Measurements from ENCODE around the gene SYTL5.

Gene SYTL5

DNA sequence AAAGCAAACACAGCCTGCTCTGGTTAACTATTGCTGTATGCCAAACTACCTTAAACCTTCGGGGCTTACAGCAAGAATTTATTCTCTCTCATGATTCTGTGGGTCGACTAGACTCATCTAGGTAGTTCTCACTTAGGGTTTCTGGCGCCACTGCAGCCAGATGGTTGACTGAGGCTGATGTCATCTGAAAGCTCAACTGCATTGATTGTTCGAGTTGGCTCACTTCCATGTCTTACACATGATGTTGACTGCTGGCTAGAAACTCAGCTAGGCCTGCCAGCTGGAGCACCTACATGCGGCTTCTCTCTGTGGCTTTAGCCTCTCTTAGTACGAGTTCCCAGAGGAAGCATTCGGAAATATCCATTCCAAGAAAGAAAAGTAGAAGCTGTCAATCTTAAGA, 111.1 kb downstream of the SYTL5 start:
- Histone ChIP-seq H3K27me3 (ENCODE audit: control insufficient read depth in 5 of 5, insufficient read depth in 4 of 5, low read length in 5 of 5) (peaks cover 0 to 6% (median under 1%) of the 10 kb centered on the region in 5 donors), H3K4me1 (ENCODE audit: control insufficient read depth in 5 of 5, insufficient read depth in 5 of 5, low read length in 5 of 5) (no peaks in the 10 kb centered on the region), H3K27ac (ENCODE audit: low read depth, low read length) (no peak overlapping the region), H3K4me3 (ENCODE audit: low read depth in 1 of 5, low read length in 5 of 5) (no peak overlapping the region), H3K9me3 (ENCODE audit: control insufficient read depth in 5 of 5, low read length in 5 of 5) (no peaks in the 10 kb centered on the region), H3K36me3 (ENCODE audit: control insufficient read depth in 5 of 5, insufficient read depth in 5 of 5, low read length in 5 of 5) (no peaks in the 10 kb centered on the region), H3K9ac (ENCODE audit: low read length in 5 of 5) (no peak overlapping the region)

DNA sequence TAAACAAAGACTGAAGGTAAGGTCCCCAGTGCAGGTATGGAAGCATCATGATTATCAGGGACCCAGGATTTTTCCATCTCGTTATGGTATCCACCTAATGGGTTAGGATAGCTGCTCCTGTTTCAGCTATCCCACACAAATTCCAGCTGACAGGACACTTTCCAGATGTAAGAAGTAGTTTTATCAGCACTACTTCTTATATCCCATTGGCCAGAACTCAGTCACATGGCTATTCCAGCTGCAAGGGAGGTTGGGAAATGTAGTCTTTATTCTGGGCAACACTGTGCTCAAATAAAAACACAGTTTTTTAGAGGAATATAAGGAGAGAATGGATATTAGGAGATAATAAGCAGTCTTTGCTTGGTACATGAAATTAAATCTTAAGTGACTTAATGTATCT, 117.6 kb downstream of the SYTL5 start:
- no peaks in the 10 kb centered on the region for H3K36me3 ChIP-seq (ENCODE audit: control insufficient read depth in 5 of 5, insufficient read depth in 5 of 5, low read length in 5 of 5)
- no peak overlapping the region for H3K9ac ChIP-seq (ENCODE audit: low read length in 5 of 5)
- H3K27me3 ChIP-seq (ENCODE audit: control insufficient read depth in 5 of 5, insufficient read depth in 4 of 5, low read length in 5 of 5), result peaks cover 0 to 8% (median 3%) of the 10 kb centered on the region in 5 donors
- no peaks in the 10 kb centered on the region for H3K9me3 ChIP-seq (ENCODE audit: control insufficient read depth in 5 of 5, low read length in 5 of 5)
- H3K27ac ChIP-seq (ENCODE audit: low read depth, low read length), result no peak overlapping the region
- no peak overlapping the region for H3K4me3 ChIP-seq (ENCODE audit: low read depth in 1 of 5, low read length in 5 of 5)
- no peaks in the 10 kb centered on the region for H3K4me1 ChIP-seq (ENCODE audit: control insufficient read depth in 5 of 5, insufficient read depth in 5 of 5, low read length in 5 of 5)

DNA sequence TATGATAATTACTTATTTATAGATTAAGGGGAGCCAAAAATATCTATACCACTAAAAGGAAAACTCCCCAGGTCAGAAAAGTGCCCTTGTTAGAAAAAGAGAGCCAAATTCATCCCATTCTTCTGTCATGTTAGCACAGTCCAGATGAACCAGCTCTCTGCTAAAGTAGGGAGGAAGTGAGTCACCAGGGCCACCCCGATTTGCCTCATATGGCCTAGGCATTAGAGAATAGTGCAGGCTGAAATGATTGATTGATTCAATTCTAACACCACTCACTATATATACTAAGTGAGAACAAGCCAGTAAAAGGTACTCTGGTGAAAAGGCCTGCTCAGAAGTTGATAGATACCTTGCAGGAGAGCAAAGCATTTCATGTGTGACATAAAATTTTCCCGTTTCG, 119.8 kb downstream of the SYTL5 start:
- Histone ChIP-seq H3K4me1 (ENCODE audit: control insufficient read depth in 5 of 5, insufficient read depth in 5 of 5, low read length in 5 of 5) (no peaks in the 10 kb centered on the region), H3K4me3 (ENCODE audit: low read depth in 1 of 5, low read length in 5 of 5) (no peak overlapping the region), H3K9ac (ENCODE audit: low read length in 5 of 5) (no peak overlapping the region), H3K27me3 (ENCODE audit: control insufficient read depth in 5 of 5, insufficient read depth in 4 of 5, low read length in 5 of 5) (peaks cover 0 to 4% (median 3%) of the 10 kb centered on the region in 5 donors), H3K36me3 (ENCODE audit: control insufficient read depth in 5 of 5, insufficient read depth in 5 of 5, low read length in 5 of 5) (no peaks in the 10 kb centered on the region), H3K9me3 (ENCODE audit: control insufficient read depth in 5 of 5, low read length in 5 of 5) (no peaks in the 10 kb centered on the region), H3K27ac (ENCODE audit: low read depth, low read length) (no peak overlapping the region)

DNA sequence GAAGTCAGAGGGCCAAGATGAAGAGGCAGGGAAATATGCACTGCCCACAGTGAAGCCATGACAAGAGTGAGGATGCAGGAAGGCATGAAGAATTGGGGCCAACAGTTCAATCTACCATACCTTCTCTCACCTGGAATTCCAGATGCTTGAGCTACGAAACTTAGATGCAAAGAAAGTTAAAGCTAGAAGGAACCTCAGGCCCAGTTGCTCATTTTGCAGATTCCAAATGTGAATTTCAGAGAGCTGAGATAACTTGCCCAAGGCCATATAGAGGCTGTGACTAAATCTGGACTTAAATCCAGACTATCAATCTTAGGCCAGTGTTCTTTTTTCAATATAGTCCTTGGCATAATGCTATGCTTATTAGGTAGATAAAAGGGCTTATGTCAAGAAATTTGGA, 121.6 kb downstream of the SYTL5 start:
- H3K9ac ChIP-seq (ENCODE audit: low read length in 5 of 5), result no peak overlapping the region
- no peaks in the 10 kb centered on the region for H3K4me1 ChIP-seq (ENCODE audit: control insufficient read depth in 5 of 5, insufficient read depth in 5 of 5, low read length in 5 of 5)
- H3K27me3 ChIP-seq (ENCODE audit: control insufficient read depth in 5 of 5, insufficient read depth in 4 of 5, low read length in 5 of 5), result peaks cover 0 to 3% (median 2%) of the 10 kb centered on the region in 5 donors

DNA sequence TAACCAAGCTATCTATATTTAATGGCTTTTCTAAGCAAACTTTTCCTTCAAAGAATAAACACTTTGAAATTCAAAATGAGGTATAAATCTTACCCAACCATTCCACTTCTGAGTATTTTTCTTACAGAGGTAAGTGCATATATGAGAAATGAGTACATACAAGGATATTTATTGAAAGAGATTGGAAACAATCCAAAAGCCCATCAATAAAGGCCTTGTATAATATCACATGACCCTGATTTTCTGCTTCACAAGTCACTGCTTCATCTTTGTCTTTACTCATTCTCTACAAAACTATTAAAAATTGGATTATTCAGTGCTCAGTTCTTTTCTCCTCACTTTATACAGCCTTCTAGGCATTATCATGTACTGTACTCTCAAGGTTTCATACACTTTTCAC, 123.0 kb downstream of the SYTL5 start:
- H3K4me1 ChIP-seq (ENCODE audit: control insufficient read depth in 5 of 5, insufficient read depth in 5 of 5, low read length in 5 of 5), result no peaks in the 10 kb centered on the region
- no peak overlapping the region for H3K27ac ChIP-seq (ENCODE audit: low read depth, low read length)
- no peaks in the 10 kb centered on the region for H3K9me3 ChIP-seq (ENCODE audit: control insufficient read depth in 5 of 5, low read length in 5 of 5)
- H3K27me3 ChIP-seq (ENCODE audit: control insufficient read depth in 5 of 5, insufficient read depth in 4 of 5, low read length in 5 of 5), result peaks cover 0 to 3% (median 2%) of the 10 kb centered on the region in 5 donors
- H3K4me3 ChIP-seq (ENCODE audit: low read depth in 1 of 5, low read length in 5 of 5), result no peak overlapping the region
- no peak overlapping the region for H3K9ac ChIP-seq (ENCODE audit: low read length in 5 of 5)
- H3K36me3 ChIP-seq (ENCODE audit: control insufficient read depth in 5 of 5, insufficient read depth in 5 of 5, low read length in 5 of 5), result no peaks in the 10 kb centered on the region

More for the DNA sequence above, 121.6 kb downstream of the SYTL5 start:
- Histone ChIP-seq H3K27ac (ENCODE audit: low read depth, low read length) (no peak overlapping the region), H3K9me3 (ENCODE audit: control insufficient read depth in 5 of 5, low read length in 5 of 5) (no peaks in the 10 kb centered on the region), H3K36me3 (ENCODE audit: control insufficient read depth in 5 of 5, insufficient read depth in 5 of 5, low read length in 5 of 5) (no peaks in the 10 kb centered on the region), H3K4me3 (ENCODE audit: low read depth in 1 of 5, low read length in 5 of 5) (no peak overlapping the region)

DNA sequence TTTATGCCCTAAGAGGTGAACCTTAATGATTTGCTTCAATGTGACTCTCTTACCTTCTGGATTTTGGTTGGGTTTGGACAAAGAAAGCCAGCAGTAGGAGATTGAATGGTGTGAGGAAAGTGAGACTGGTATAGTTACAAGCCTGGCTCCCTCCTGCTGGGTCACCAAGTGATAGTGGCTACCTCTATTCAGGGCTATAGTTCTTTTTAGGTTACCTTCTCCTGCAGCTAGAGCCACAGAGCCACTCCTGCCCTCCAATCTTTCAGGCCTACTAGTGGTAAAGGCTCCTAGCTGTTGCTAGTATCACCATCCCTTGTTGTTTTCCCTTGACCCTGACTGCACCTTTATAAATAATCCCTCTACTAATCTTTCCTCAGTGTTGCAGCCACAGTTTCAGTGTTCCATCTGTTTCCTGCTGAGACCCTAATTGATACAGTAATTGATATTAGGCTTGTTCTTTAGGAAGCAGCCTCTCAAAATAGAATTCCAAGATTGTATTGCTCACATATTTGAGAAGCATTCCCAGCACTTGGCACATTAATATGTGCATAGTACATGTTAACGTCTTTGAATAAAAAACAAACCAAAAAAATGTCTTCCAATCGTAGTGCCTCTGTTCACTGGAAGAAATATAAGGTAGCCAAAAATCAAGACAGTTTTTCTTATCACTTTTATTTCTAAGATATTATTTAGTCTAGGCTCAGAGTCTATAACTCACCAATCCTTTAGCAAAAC, 132.0 kb downstream of the SYTL5 start:
- Histone ChIP-seq H3K27ac (ENCODE audit: low read depth, low read length) (no peak overlapping the region), H3K4me1 (ENCODE audit: control insufficient read depth in 5 of 5, insufficient read depth in 5 of 5, low read length in 5 of 5) (peaks cover 0 to 9% (median 0%) of the 10 kb centered on the region in 5 donors), H3K36me3 (ENCODE audit: control insufficient read depth in 5 of 5, insufficient read depth in 5 of 5, low read length in 5 of 5) (no peaks in the 10 kb centered on the region), H3K27me3 (ENCODE audit: control insufficient read depth in 5 of 5, insufficient read depth in 4 of 5, low read length in 5 of 5) (peaks cover 0 to 8% (median 4%) of the 10 kb centered on the region in 5 donors), H3K9ac (ENCODE audit: low read length in 5 of 5) (no peak overlapping the region), H3K9me3 (ENCODE audit: control insufficient read depth in 5 of 5, low read length in 5 of 5) (no peaks in the 10 kb centered on the region), H3K4me3 (ENCODE audit: low read depth in 1 of 5, low read length in 5 of 5) (no peak overlapping the region)

DNA sequence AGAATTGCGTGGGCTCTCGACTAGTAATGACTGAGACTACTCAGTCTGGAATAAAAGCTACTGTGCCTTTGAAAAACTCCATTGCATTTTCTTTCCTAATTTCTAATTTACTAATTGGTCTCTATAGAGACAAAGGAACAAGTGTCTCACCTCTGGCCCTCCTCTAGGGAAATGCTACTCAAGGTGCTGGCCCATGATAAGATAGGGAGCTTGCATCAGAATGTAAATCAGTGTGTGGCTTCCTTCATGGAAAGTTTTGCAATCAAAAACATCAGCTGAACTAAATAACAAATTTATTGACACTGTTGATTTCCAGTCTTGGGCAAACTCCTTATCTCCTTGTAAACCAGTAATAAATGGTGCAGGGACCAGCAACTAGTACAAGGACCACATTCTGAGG, 132.5 kb downstream of the SYTL5 start:
- Histone ChIP-seq H3K36me3 (ENCODE audit: control insufficient read depth in 5 of 5, insufficient read depth in 5 of 5, low read length in 5 of 5) (no peaks in the 10 kb centered on the region), H3K9ac (ENCODE audit: low read length in 5 of 5) (no peak overlapping the region), H3K4me1 (ENCODE audit: control insufficient read depth in 5 of 5, insufficient read depth in 5 of 5, low read length in 5 of 5) (peaks cover 0 to 9% (median 0%) of the 10 kb centered on the region in 5 donors), H3K27ac (ENCODE audit: low read depth, low read length) (no peak overlapping the region), H3K9me3 (ENCODE audit: control insufficient read depth in 5 of 5, low read length in 5 of 5) (no peaks in the 10 kb centered on the region), H3K27me3 (ENCODE audit: control insufficient read depth in 5 of 5, insufficient read depth in 4 of 5, low read length in 5 of 5) (peaks cover 0 to 8% (median 4%) of the 10 kb centered on the region in 5 donors), H3K4me3 (ENCODE audit: low read depth in 1 of 5, low read length in 5 of 5) (no peak overlapping the region)

DNA sequence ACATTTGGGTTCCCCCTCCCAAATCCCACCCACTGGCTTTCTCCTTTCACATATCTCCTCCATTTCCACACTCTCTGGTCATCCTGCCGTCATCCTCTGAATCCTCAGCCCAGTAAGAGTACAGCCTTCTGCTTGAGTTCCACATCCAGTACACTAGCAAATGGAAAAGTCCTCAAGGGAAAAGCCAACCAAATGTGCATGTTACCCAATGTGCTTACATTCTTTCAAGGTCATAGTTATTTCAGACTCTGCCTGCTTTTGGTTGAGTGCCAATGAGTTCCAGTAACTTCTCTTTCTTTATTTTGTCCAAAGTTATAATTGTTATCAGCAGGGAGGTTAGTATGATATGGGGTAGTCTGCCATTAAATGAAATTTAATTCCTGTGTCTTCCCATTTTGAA, 136.3 kb downstream of the SYTL5 start:
- Histone ChIP-seq H3K27ac (ENCODE audit: low read depth, low read length) (no peak overlapping the region), H3K9me3 (ENCODE audit: control insufficient read depth in 5 of 5, low read length in 5 of 5) (no peaks in the 10 kb centered on the region), H3K4me1 (ENCODE audit: control insufficient read depth in 5 of 5, insufficient read depth in 5 of 5, low read length in 5 of 5) (peaks cover 0 to 16% (median 0%) of the 10 kb centered on the region in 5 donors), H3K27me3 (ENCODE audit: control insufficient read depth in 5 of 5, insufficient read depth in 4 of 5, low read length in 5 of 5) (peaks cover 0 to 5% (median 2%) of the 10 kb centered on the region in 5 donors), H3K9ac (ENCODE audit: low read length in 5 of 5) (no peak overlapping the region), H3K36me3 (ENCODE audit: control insufficient read depth in 5 of 5, insufficient read depth in 5 of 5, low read length in 5 of 5) (no peaks in the 10 kb centered on the region), H3K4me3 (ENCODE audit: low read depth in 1 of 5, low read length in 5 of 5) (no peak overlapping the region)

DNA sequence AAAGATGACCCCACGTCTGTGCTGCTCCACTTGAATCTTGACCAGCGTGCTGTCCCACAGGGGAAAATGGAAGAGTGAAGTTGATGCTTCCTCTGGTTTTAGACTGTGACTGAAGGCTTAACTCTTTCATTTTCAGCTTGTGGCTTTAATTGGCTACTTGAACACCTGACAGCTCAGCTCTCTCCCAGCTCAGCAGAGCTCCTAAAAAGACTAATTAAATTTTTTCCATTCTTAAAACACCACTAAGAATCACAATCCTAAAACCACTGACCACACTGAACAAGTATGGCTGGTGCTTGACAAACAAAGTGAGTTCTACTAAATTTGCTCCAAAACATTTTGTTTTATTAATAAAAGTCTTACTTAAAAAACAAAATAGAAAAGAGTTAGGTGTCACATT, 142.7 kb downstream of the SYTL5 start:
- Histone ChIP-seq H3K27me3 (ENCODE audit: control insufficient read depth in 5 of 5, insufficient read depth in 4 of 5, low read length in 5 of 5) (peaks cover 0 to 10% (median 5%) of the 10 kb centered on the region in 5 donors), H3K36me3 (ENCODE audit: control insufficient read depth in 5 of 5, insufficient read depth in 5 of 5, low read length in 5 of 5) (peaks cover 0 to 2% (median 0%) of the 10 kb centered on the region in 5 donors), H3K4me1 (ENCODE audit: control insufficient read depth in 5 of 5, insufficient read depth in 5 of 5, low read length in 5 of 5) (peaks cover 0 to 7% (median 0%) of the 10 kb centered on the region in 5 donors), H3K4me3 (ENCODE audit: low read depth in 1 of 5, low read length in 5 of 5) (no peak overlapping the region), H3K9me3 (ENCODE audit: control insufficient read depth in 5 of 5, low read length in 5 of 5) (no peaks in the 10 kb centered on the region), H3K9ac (ENCODE audit: low read length in 5 of 5) (no peak overlapping the region), H3K27ac (ENCODE audit: low read depth, low read length) (no peak overlapping the region)

DNA sequence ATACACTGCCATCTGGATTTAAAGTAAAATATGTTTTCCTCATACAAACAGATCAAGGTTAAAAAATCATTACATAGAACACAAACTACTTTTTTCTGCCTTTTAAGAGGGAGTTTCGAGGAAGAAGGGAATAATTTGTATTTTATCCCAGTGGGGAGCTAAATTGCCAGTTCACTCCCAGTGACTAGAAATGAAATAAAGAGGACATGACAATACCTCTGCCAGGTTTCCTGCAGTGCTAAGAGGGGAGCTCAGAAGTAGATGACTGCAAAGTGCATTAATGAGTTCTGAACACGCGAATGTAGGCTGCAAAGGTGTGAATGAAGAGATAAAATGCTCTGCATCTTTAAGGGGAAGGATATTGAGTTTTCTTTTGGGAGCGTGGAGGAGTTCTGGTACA, 144.6 kb downstream of the SYTL5 start:
- no peak overlapping the region for H3K4me3 ChIP-seq (ENCODE audit: low read depth in 1 of 5, low read length in 5 of 5)
- no peaks in the 10 kb centered on the region for H3K9me3 ChIP-seq (ENCODE audit: control insufficient read depth in 5 of 5, low read length in 5 of 5)
- peaks cover 0 to 16% (median 0%) of the 10 kb centered on the region in 5 donors for H3K4me1 ChIP-seq (ENCODE audit: control insufficient read depth in 5 of 5, insufficient read depth in 5 of 5, low read length in 5 of 5)
- H3K27ac ChIP-seq (ENCODE audit: low read depth, low read length), result no peak overlapping the region
- no peak overlapping the region for H3K9ac ChIP-seq (ENCODE audit: low read length in 5 of 5)
- H3K27me3 ChIP-seq (ENCODE audit: control insufficient read depth in 5 of 5, insufficient read depth in 4 of 5, low read length in 5 of 5), result peaks cover 0 to 10% (median 5%) of the 10 kb centered on the region in 5 donors
- peaks cover 0 to 4% (median 0%) of the 10 kb centered on the region in 5 donors for H3K36me3 ChIP-seq (ENCODE audit: control insufficient read depth in 5 of 5, insufficient read depth in 5 of 5, low read length in 5 of 5)

Data from subcutaneous abdominal adipose tissue (tissue), 5 donors.